GM12874 (cell line): ENCODE measurements around the gene RNASET2.

Experiments used
- TF ChIP-seq, protein P1 (sequence below): IDR thresholded peaks from 2 replicates; pipeline ENCODE4 v1.5.1; 2011; ENCODE audit warnings: low read depth, mild to moderate bottlenecking, control low read depth, low read length, moderate library complexity; ENCODE audit not compliant: insufficient read depth

RNASET2 gene

DNA sequence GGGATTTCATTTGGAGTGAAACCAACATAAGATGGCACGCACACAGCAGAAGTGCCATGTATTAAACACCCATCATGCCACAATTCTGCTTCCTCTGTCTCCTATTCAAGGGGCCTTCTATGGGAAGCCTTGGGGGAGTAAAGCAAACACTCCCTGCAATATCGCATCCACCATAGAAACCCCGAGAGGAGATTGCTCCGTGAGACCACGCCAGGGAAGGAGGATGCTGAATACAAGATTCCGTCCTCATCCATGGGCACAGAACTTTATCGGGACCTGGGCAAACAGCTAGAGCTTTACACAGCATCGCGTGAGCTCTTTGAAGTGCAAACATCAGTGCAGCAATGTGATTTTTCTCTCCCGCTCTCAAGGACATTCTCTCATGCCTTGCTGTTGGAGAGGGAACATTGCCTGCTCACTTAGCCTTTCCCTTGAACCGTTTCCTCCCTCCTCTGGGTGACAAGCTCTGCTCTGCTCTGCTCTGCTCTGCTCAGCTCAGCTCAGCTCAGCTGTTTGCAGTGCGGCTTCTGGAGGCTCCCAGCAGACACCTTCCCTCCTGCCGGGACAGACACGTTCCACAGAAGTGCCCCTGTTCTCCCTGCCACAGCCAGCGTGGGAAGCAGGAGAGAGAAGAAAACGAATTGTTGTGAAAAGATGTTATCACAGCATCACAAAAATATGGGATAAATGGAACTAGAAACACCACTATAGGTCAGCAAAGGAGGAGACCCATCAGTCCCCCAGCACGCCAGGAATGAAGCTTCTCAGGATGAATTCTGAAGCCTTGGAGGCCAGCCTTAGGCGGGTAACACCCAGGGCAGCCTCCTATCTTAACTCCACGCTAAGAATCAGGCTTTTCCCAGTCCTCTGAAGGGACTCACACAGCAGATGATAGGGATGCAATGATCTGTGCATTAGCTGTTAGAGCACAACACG lies 48.2 kb downstream of the RNASET2 start:
- TF ChIP-seq, protein P1, sequence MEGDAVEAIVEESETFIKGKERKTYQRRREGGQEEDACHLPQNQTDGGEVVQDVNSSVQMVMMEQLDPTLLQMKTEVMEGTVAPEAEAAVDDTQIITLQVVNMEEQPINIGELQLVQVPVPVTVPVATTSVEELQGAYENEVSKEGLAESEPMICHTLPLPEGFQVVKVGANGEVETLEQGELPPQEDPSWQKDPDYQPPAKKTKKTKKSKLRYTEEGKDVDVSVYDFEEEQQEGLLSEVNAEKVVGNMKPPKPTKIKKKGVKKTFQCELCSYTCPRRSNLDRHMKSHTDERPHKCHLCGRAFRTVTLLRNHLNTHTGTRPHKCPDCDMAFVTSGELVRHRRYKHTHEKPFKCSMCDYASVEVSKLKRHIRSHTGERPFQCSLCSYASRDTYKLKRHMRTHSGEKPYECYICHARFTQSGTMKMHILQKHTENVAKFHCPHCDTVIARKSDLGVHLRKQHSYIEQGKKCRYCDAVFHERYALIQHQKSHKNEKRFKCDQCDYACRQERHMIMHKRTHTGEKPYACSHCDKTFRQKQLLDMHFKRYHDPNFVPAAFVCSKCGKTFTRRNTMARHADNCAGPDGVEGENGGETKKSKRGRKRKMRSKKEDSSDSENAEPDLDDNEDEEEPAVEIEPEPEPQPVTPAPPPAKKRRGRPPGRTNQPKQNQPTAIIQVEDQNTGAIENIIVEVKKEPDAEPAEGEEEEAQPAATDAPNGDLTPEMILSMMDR: no peak

DNA sequence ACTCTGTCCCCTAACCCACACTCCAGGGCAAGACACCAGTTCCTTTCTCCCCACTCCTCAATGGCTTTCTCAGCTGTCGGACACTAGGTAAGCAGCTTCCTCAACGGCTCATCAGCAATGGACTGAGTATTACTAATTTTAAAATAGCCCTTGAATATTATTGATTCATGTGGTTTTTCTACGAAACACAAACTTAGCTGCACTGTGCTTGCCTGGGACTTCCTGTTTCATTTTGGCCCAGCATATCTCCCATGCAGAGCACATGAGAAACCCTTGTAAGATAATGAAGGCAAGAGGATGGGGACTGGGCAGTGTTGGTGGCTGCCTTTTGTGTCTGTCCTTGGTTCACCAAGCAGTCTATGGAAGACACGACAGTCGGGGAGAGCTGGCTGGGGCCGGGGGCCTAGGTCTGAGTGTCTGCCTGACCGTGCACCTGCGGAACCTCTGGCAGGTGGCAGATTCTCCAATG lies 48.9 kb downstream of the RNASET2 start:
- TF ChIP-seq, protein P1: no peak

DNA sequence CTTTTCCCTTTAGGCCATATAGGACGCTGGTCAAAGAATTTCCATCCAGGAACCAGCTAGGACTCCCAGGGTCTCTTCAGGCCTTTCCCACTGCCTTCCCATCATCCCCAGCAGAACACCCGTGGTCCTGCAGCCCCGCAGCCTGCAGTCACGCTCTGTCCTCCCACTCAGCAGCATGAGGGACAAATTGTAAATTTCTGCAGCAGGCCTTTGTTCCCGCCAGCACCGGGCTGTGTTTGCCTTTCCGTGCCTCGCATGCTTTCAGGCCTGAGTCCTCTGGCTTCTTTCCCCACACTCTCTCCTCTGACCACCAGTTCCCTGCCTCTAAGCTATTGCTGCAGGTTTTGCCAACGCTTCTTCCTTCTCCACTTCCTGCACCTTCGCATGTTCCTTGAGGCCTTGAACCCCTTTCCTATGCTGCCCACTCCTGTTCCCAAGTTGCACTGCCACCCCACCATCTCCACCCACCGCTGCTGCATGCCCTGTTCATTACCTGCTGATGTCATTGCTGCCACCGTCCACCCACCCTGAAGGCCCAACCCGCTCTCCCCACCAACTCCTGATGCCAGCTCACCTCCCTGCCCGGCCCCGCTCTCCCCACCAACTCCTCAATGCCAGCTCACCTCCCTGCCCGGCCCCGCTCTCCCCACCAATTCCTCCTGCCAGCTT lies 49.8 kb downstream of the RNASET2 start:
- TF ChIP-seq, protein P1: no peak

DNA sequence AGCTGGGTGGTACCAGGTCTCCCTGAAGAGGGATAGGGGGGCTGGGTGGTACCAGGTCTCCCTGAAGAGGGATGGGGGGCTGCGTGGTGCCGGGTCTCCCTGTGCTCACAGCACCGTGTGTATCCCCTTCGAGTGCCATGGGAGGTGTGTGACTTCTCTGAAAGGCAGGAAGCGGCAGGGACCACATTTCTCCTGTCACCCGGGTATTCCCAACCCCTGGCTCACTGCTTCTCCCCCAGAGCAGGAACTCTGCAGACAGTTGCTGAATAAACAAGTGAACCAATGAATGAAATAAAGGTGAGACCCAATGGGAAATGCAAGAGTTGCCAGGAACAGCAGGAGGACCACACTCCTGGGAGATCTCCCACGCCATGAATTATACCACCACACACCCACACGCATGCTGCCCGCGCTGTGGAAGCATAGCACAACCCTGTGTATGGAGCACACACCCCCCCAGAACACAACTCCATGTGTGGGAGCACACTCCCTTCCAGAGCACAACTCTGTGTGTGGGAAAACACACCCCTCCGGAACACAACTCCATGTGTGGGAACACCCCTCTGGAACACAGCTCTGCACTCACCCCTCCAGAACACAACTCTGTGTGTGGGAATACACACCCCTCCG lies 50.7 kb downstream of the RNASET2 start:
- TF ChIP-seq, protein P1: no peak

DNA sequence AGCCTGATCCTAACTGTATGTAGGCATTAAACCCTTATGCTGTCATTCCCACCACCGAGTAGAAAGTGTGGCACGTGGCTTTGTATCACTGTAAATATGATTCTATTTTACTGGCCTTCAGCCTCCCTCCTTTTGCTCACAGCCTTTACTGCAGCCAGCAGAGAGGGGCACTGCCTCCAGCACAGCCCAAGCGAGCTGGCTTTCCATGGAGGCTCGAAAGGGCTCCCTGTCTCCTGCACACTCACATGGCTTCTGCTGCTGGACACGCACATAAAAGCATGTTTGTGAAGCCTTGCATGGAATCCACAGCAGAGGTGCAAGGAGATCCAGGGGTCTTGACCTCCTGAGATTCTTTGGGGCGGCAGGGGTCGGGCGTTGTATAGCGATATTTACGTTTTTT lies 51.3 kb downstream of the RNASET2 start:
- TF ChIP-seq, protein P1: no peak

DNA sequence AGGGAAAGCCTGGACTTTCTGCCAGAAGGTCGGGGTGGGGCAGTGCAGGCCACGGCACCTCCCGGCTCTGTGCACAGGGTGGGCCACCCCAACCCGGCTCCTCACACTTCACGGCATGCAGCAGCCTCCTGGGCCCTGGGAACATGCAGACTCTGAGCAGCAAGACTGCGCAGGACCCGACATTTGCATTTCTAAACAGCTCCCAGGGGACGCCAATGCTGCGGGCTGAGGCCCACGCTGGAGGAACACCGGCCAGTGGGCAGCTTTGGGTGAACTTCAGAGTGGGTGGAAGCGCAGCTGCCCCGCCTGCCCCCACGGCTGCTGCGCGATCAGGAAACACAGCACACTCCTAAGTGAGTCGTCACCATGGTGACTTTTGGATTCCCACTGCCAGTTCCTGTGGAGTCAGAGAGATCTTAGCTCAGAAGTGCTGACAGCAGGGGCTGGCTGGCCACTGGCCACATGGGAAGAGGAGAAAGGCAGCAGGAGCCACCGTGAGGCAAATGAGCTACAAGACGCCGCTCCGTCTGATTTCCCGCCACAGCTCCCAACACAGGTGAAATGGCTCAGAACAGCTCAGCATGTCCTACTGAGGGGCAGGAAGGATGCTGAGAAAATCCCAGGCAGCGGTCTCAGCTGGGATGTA lies 52.1 kb downstream of the RNASET2 start:
- TF ChIP-seq, protein P1: no peak
